GM12872 (cell line): ENCODE results near the gene MEX3A.

Experiments
- TF ChIP-seq, protein P1 (sequence below): IDR thresholded peaks from 3 replicates; pipeline ENCODE4 v1.5.1; 2011; ENCODE audit warnings: low read depth, mild to moderate bottlenecking, low read length, moderate library complexity; ENCODE audit not compliant: insufficient read depth

MEX3A gene

DNA sequence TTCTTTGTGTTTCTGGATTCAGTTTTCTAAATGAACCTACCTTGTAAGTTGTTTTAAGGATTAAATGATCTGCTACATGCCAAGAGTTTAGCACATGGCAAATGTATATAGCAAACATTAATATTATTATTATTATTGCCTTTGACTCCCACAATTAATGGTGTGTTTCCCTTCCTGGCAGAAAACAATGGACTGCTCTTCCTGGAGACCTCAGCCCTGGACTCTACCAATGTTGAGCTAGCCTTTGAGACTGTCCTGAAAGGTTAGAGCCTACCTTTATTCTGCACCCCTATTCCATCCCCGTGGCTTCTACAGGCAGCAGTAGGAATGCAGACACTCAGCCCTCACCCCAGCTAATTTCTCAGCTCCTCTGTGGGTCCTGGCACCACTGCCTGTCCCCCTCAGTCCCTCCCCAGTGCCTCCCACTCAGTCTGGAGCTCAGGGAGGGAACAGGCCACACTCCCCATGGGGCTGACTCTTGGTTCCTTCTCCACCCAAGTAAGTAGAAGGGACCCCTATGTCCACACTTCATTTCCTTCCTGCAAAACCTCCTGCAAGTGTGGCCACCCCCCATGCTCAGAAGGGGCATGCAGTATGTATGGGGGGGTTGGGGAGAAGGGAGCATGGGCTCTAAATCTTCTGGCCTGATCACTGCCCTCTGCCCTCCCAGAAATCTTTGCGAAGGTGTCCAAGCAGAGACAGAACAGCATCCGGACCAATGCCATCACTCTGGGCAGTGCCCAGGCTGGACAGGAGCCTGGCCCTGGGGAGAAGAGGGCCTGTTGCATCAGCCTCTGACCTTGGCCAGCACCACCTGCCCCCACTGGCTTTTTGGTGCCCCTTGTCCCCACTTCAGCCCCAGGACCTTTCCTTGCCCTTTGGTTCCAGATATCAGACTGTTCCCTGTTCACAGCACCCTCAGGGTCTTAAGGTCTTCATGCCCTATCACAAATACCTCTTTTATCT lies 12.5 kb downstream of the MEX3A start:
- TF ChIP-seq, protein P1, sequence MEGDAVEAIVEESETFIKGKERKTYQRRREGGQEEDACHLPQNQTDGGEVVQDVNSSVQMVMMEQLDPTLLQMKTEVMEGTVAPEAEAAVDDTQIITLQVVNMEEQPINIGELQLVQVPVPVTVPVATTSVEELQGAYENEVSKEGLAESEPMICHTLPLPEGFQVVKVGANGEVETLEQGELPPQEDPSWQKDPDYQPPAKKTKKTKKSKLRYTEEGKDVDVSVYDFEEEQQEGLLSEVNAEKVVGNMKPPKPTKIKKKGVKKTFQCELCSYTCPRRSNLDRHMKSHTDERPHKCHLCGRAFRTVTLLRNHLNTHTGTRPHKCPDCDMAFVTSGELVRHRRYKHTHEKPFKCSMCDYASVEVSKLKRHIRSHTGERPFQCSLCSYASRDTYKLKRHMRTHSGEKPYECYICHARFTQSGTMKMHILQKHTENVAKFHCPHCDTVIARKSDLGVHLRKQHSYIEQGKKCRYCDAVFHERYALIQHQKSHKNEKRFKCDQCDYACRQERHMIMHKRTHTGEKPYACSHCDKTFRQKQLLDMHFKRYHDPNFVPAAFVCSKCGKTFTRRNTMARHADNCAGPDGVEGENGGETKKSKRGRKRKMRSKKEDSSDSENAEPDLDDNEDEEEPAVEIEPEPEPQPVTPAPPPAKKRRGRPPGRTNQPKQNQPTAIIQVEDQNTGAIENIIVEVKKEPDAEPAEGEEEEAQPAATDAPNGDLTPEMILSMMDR: no peak

DNA sequence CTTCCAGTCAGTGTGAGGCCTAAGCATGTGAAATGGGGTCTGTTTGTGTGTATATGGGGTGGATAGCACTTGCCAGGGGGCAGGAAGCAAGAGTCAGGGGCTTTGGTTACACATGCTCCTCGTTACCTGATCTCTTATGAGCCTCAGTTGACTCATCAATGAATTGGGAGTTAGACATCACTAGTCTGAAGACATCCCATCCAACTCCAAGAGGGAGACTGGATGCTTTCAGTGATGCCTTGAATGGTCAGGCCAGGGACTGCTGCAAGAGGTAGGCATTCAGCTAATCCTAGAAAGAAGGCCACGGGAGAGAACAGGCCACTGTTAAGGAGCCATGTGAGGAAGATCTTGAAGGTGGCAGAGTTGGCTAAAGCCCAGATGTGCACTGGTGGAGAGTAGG lies 15.0 kb downstream of the MEX3A start:
- TF ChIP-seq, protein P1: no peak

DNA sequence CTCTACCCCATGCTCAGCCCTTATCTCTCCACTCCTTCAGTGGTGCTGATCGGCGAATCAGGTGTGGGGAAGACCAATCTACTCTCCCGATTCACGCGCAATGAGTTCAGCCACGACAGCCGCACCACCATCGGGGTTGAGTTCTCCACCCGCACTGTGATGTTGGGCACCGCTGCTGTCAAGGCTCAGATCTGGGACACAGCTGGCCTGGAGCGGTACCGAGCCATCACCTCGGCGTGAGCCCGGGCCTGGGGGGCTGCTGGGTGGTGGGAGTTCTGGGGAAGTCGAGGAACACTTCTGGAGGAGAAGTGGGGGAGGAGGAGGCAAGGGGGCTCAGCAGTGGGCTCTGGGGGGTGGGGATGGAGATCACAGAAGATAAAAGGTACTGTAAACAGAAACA lies 16.4 kb downstream of the MEX3A start:
- TF ChIP-seq, protein P1: no peak

DNA sequence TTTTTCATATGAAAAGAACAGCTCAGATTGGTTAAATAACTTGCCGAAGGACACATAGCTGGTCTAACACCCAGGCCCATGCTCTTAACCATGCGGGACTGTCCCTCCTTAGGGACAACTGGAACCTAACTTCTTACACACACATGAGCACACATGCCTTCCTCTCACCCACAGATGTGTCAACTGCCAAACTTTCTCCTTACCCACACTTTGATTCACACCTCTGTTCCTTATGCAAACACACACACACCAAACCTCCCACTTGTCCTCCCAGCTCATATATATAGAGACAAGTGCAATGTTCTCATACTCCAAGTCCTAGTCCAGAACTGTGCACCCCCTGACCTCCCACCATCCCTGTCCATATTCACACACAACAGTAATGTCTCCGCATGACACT lies 17.1 kb downstream of the MEX3A start:
- TF ChIP-seq, protein P1: no peak

DNA sequence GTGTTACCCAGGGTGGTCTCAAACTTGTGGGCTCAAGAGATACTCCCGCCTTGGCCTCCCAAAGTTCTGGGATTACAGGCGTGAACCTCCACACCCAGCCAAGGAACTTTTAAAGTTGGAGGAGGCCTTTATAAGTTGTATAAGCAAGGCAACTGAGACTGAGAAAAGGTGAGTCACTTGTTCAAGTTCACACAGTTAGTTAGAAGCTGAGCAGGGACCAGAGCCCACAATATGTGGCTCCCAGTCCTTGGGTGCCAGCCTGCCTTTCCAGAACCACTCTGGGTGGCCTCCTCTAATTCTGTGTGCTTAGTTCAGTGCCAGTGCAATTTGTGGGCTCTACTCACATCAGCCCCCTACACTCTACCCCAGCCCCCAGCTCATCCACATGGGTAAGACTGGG lies 17.6 kb downstream of the MEX3A start:
- TF ChIP-seq, protein P1: no peak

DNA sequence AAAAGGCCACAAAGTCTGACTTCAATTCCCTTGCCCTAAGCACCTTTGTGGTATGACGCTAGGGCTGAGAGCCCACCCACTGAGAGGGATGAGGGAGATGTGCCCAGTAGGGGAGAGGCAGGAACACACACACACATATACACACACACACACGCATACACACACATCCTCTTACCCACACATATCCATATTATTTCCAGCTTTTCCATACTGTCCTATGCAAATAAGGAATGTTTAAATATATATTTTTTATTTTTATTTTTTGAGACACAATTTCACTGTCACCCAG lies 18.3 kb downstream of the MEX3A start:
- TF ChIP-seq, protein P1: no peak

DNA sequence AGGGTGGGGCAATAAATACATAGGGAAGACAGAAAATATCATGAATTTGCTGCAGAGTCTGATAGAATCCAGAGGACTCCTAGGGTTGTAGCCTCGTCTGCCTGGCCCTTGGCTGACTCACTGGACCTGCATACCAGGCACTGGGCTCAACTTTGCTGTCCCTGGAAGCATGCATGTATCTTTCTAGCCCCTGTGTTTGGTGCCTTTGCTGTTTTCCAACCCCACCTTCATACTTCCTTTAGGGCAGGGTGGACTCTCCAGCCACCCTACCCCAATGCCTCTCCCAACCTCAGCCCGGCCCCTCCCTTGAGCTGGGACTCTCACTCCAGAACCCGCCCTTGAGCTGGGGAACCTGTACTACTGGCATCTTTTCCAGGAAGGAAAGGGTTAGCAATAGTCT lies 20.1 kb downstream of the MEX3A start:
- TF ChIP-seq, protein P1: no peak
